ENCODE data around the gene ERAP2. TPM values are rescaled to one million over a fixed set of nuclear protein-coding genes. Genes with fewer than 3 reads are reported as not detected.

ERAP2 gene
- total RNA-seq, 2 donors from 2014 or later, result 7.5 to 24.7 TPM

GRCh38 chr5:96861076-96861475, 15.2 kb upstream of the ERAP2 start:
- Histone ChIP-seq H3K4me3 (no peak overlapping the region), H3K27ac (no peak overlapping the region), H3K27me3 (no peaks in the 10 kb centered on the region), H3K9me3 (no peaks in the 10 kb centered on the region), H3K36me3 (replicated peaks in 1 of 2; ENCODE audit: insufficient read depth in 1 of 2, low read depth in 2 of 2) (no peaks in the 10 kb centered on the region), H3K4me1 (no peaks in the 10 kb centered on the region)
- no peak for TF ChIP-seq POLR2A (IDR thresholded peaks at IDR 0.05)
- TF ChIP-seq, protein P1, sequence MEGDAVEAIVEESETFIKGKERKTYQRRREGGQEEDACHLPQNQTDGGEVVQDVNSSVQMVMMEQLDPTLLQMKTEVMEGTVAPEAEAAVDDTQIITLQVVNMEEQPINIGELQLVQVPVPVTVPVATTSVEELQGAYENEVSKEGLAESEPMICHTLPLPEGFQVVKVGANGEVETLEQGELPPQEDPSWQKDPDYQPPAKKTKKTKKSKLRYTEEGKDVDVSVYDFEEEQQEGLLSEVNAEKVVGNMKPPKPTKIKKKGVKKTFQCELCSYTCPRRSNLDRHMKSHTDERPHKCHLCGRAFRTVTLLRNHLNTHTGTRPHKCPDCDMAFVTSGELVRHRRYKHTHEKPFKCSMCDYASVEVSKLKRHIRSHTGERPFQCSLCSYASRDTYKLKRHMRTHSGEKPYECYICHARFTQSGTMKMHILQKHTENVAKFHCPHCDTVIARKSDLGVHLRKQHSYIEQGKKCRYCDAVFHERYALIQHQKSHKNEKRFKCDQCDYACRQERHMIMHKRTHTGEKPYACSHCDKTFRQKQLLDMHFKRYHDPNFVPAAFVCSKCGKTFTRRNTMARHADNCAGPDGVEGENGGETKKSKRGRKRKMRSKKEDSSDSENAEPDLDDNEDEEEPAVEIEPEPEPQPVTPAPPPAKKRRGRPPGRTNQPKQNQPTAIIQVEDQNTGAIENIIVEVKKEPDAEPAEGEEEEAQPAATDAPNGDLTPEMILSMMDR (IDR thresholded peaks at IDR 0.05), result no peak
- DNase-seq, result no peak
- WGBS, 2 donors, result 68 to 70% methylated on average over 2 of the region's 2 CpGs
- intact Hi-C loops (cut with DNase I), result no loop called here
- no peak for ATAC-seq

DNA sequence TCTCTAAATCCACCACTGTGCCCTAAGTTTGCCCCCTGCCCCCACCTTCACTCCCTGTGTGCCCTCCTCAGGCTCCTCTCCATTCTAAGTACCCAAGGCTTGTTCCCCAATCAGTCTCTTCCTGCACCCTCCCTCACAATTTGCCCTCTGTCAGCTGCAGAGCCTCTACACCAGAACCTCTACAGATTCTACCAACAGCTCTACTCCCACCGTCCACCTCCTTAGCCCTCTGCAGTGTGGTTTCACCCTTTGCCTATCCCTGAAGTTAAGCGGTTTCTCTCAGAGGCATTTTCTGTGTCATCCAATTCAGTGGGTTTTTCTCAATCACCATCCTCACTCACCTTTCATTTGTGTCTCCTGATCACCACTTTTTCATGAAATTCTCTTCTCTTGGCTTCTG, 13.2 kb upstream of the ERAP2 start:
- 90 to 95% methylated on average over 2 of the region's 2 CpGs for WGBS, 2 donors

GRCh38 chr5:96863949-96864584, 12.2 kb upstream of the ERAP2 start:
- Histone ChIP-seq H3K36me3 (replicated peaks in 1 of 2; ENCODE audit: insufficient read depth in 1 of 2, low read depth in 2 of 2) (no peaks in the 10 kb centered on the region), H3K27ac (no peak overlapping the region), H3K9me3 (no peaks in the 10 kb centered on the region), H3K27me3 (no peaks in the 10 kb centered on the region), H3K4me3 (no peak overlapping the region), H3K4me1 (no peaks in the 10 kb centered on the region)
- TF ChIP-seq, protein P1 (IDR thresholded peaks at IDR 0.05), result no peak
- TF ChIP-seq POLR2A (IDR thresholded peaks at IDR 0.05), result no peak
- intact Hi-C loops (cut with DNase I), result no loop called here
- no peak for DNase-seq
- 60 to 68% methylated on average over 3 of the region's 3 CpGs for WGBS, 2 donors
- no peak for ATAC-seq

More for the DNA sequence above, 13.2 kb upstream of the ERAP2 start:
- H3K9me3 ChIP-seq, result no peaks in the 10 kb centered on the region
- intact Hi-C loops (cut with DNase I), result no loop called here
- DNase-seq (no peak), ATAC-seq (no peak)
- no peak overlapping the region for H3K27ac ChIP-seq
- TF ChIP-seq, protein P1 (IDR thresholded peaks at IDR 0.05), result no peak
- TF ChIP-seq POLR2A (IDR thresholded peaks at IDR 0.05), result no peak
- H3K4me3 ChIP-seq, result no peak overlapping the region
- no peaks in the 10 kb centered on the region for H3K27me3 ChIP-seq
- no peaks in the 10 kb centered on the region for H3K36me3 ChIP-seq (replicated peaks in 1 of 2; ENCODE audit: insufficient read depth in 1 of 2, low read depth in 2 of 2)
- H3K4me1 ChIP-seq, result no peaks in the 10 kb centered on the region

GRCh38 chr5:96864922-96865530, 11.3 kb upstream of the ERAP2 start:
- H3K36me3 ChIP-seq (replicated peaks in 1 of 2; ENCODE audit: insufficient read depth in 1 of 2, low read depth in 2 of 2), result no peaks in the 10 kb centered on the region
- 80 to 82% methylated on average over 1 of the region's 1 CpG for WGBS, 2 donors
- DNase-seq (no peak), ATAC-seq (no peak)
- no peak overlapping the region for H3K4me3 ChIP-seq
- no peak for TF ChIP-seq POLR2A (IDR thresholded peaks at IDR 0.05)
- TF ChIP-seq, protein P1 (IDR thresholded peaks at IDR 0.05), result no peak
- intact Hi-C loops (cut with DNase I), result no loop called here
- no peaks in the 10 kb centered on the region for H3K27me3 ChIP-seq
- H3K9me3 ChIP-seq, result no peaks in the 10 kb centered on the region
- no peak overlapping the region for H3K27ac ChIP-seq
- H3K4me1 ChIP-seq, result no peaks in the 10 kb centered on the region
